GM10248 (cell line): Measurements from ENCODE around the gene MYPN.
"Not testable (repeated sequence)": the region's sequence is repeated elsewhere in the genome, so short reads cannot be mapped to it uniquely, and the experiment has no call there.

ENCODE experiments used
- CTCF ChIA-PET: fragments of 300-600 bp; sonication (Branson Sonifier 250); formaldehyde crosslinking; extraction: SDS; loops from one replicate; lab custom pipeline; 2021; ENCODE audit warnings: antibody characterized with exemption; lab: Yijun Ruan, JAX
- POLR2A ChIA-PET: fragments of 350-650 bp; sonication (Branson Sonifier 250); formaldehyde crosslinking; extraction: SDS; loops from one replicate; lab custom pipeline; 2020; ENCODE audit warnings: antibody characterized with exemption; lab: Yijun Ruan, JAX
- DNase-seq: peaks from one replicate; pipeline ENCODE4 v3.0.0; 2012; ENCODE audit errors: extremely low spot score
- CTCF ChIP-seq: IDR thresholded peaks from 2 replicates; pipeline ENCODE4 v1.5.1; 2012; ENCODE audit warnings: mild to moderate bottlenecking, low read depth; ENCODE audit errors: extremely low read depth, missing control alignments, control extremely low read depth

Gene MYPN

GRCh38 chr10:68194290-68194689 is 85.0 kb downstream of the MYPN start:
- CTCF ChIA-PET, result interaction anchor here (1.0 kb wide), 1 partner anchor 18 kb away, joined by 7 read pairs; no protein-coding TSS in a partner anchor

GRCh38 chr10:68195776-68196175 is 86.5 kb downstream of the MYPN start:
- POLR2A ChIA-PET, result interaction anchor here (0.7 kb wide), 1 partner anchor 35 kb away, joined by 4 read pairs; no protein-coding TSS in a partner anchor
- CTCF ChIA-PET, result interaction anchor here (1.1 to 1.7 kb wide), 2 partner anchors 17 to 39 kb away, joined by 3 to 7 read pairs; no protein-coding TSS in a partner anchor
- DNase-seq, result not testable (repeated sequence)

More at GRCh38 chr10:68194290-68194689, 85.0 kb downstream of the MYPN start:
- POLR2A ChIA-PET, result no interaction called here
- no peak for TF ChIP-seq CTCF
- DNase-seq, result no peak

- CTCF ChIA-PET, result interaction anchor here (0.7 to 1.7 kb wide), 5 partner anchors 11 to 341 kb away, joined by 3 to 7 read pairs (median 3); no protein-coding TSS in a partner anchor
- POLR2A ChIA-PET, result no interaction called here
- no peak for TF ChIP-seq CTCF
- no peak for DNase-seq
Observed at GRCh38 chr10:68196701-68197100, 87.4 kb downstream of the MYPN start.

- ChIA-PET POLR2A (interaction anchor here (0.7 kb wide), 1 partner anchor 7 kb away, joined by 3 read pairs; no protein-coding TSS in a partner anchor), CTCF (interaction anchor here (1.0 to 1.7 kb wide), 6 partner anchors 8 to 414 kb away, joined by 3 to 8 read pairs (median 6); no protein-coding TSS in a partner anchor)
- no peak for TF ChIP-seq CTCF
- no peak for DNase-seq
Observed at GRCh38 chr10:68202960-68203353, 93.7 kb downstream of the MYPN start.

- ChIA-PET CTCF (interaction anchor here (0.9 to 7.1 kb wide), 9 partner anchors 23 to 420 kb away, joined by 3 to 97 read pairs (median 10); no protein-coding TSS in a partner anchor), POLR2A (no interaction called here)
Observed at GRCh38 chr10:68208424-68209042, 99.2 kb downstream of the MYPN start.

GRCh38 chr10:68211669-68212068 is 102.4 kb downstream of the MYPN start:
- TF ChIP-seq CTCF, result no peak
- ChIA-PET POLR2A (no interaction called here), CTCF (interaction anchor here (1.0 to 7.1 kb wide), 14 partner anchors 9 to 688 kb away, joined by 3 to 97 read pairs (median 7); partner anchors contain the start of gene ATOH7)
- no peak for DNase-seq

More at GRCh38 chr10:68208424-68209042, 99.2 kb downstream of the MYPN start:
- peak; percentile 57 for TF ChIP-seq CTCF
- DNase-seq, result peak; percentile 45
